PFSK-1 (cell line): Measurements from ENCODE around the gene RPS4Y2.

Source experiments
- FOXP2 ChIP-seq: optimal IDR thresholded peaks from 2 replicates; pipeline ENCODE3; 2011; ENCODE audit warnings: borderline replicate concordance, control low read depth, inconsistent platforms; ENCODE audit not compliant: insufficient read depth; ENCODE audit errors: extremely low read length, extremely low read depth
- POLR2AphosphoS5 ChIP-seq: IDR thresholded peaks from 2 replicates; pipeline ENCODE4 v1.6.1; 2012; ENCODE audit warnings: low read depth, mild to moderate bottlenecking, control low read depth, low read length, moderate library complexity
- REST ChIP-seq, 2 experiments: IDR thresholded peaks; 2 replicates each; pipeline versions ENCODE4 v1.6.1 to v1.8.0; 2011 to 2012; ENCODE audit warnings: low read depth in 2 of 2, low read length in 2 of 2, control low read depth in 1 of 2, inconsistent platforms in 1 of 2, mild to moderate bottlenecking in 1 of 2, moderate library complexity in 1 of 2; ENCODE audit not compliant: insufficient read depth in 1 of 2
- SIN3A ChIP-seq: IDR thresholded peaks from 2 replicates; pipeline ENCODE4 v1.6.1; 2012; ENCODE audit warnings: mild to moderate bottlenecking, low read length, moderate library complexity, borderline replicate concordance; ENCODE audit not compliant: insufficient read depth
- TAF1 ChIP-seq: IDR thresholded peaks from 2 replicates; pipeline ENCODE4 v1.6.1; 2012; ENCODE audit warnings: low read length, control low read depth, borderline replicate concordance; ENCODE audit not compliant: insufficient read depth

RPS4Y2 gene

GRCh38 chrY:20740609-20741008, 15.3 kb upstream of the RPS4Y2 start:
- TF ChIP-seq TAF1 (no peak), FOXP2 (no peak), SIN3A (no peak), POLR2AphosphoS5 (no peak), REST (IDR thresholded peaks at IDR 0.05; ENCODE audit: insufficient read depth in 1 of 2, low read depth in 2 of 2, low read length in 2 of 2) (no peak)

- no peak for TF ChIP-seq REST (IDR thresholded peaks at IDR 0.05; ENCODE audit: insufficient read depth in 1 of 2, low read depth in 2 of 2, low read length in 2 of 2)
- TF ChIP-seq FOXP2: no peak
- TF ChIP-seq TAF1: no peak
Measured at GRCh38 chrY:20745060-20745459, 10.8 kb upstream of the RPS4Y2 start.

GRCh38 chrY:20746919-20747318, 9.0 kb upstream of the RPS4Y2 start:
- TF ChIP-seq REST (IDR thresholded peaks at IDR 0.05; ENCODE audit: insufficient read depth in 1 of 2, low read depth in 2 of 2, low read length in 2 of 2) (no peak), FOXP2 (no peak), SIN3A (no peak), TAF1 (no peak), POLR2AphosphoS5 (no peak)

GRCh38 chrY:20763869-20764268, 8.0 kb downstream of the RPS4Y2 start:
- TF ChIP-seq SIN3A (no peak), FOXP2 (no peak)

- TF ChIP-seq REST (IDR thresholded peaks at IDR 0.05; ENCODE audit: insufficient read depth in 1 of 2, low read depth in 2 of 2, low read length in 2 of 2) (no peak), TAF1 (no peak), POLR2AphosphoS5 (no peak), SIN3A (no peak), FOXP2 (no peak)
Measured at GRCh38 chrY:20765117-20765516, 9.2 kb downstream of the RPS4Y2 start.
